HG03571 (cell line): ENCODE results near the gene TRAF3IP1.

Source experiments
- ATAC-seq: cut with Tn5 transposase; IDR thresholded peaks from one replicate; pipeline ENCODE4 v1.9.1; 2021; ENCODE audit not compliant: unreplicated experiment

TRAF3IP1 gene

DNA sequence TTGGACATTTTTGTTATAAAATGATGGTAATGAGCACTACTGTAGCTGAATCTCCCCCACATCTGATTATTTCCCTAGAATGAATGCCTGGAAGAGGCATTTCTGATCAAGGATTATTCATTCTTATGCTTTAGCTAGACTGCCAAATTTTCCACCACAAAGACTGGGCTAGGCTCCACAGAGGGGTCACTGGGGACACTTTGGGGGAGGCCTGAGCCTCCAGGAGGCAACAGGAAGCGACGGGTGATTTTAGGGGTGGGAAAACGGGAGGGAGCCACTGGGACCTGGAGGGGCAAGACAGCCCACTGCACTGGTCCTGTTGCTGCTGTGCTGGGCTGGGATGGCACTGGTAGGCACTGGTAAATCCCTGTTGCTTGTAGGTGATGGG, 104.0 kb downstream of the TRAF3IP1 start:
- no peak for ATAC-seq

GRCh38 chr2:238425505-238425978, 105.2 kb downstream of the TRAF3IP1 start:
- no peak for ATAC-seq

- ATAC-seq: peak; percentile 6
Measured at GRCh38 chr2:238425979-238426567, 105.8 kb downstream of the TRAF3IP1 start.

DNA sequence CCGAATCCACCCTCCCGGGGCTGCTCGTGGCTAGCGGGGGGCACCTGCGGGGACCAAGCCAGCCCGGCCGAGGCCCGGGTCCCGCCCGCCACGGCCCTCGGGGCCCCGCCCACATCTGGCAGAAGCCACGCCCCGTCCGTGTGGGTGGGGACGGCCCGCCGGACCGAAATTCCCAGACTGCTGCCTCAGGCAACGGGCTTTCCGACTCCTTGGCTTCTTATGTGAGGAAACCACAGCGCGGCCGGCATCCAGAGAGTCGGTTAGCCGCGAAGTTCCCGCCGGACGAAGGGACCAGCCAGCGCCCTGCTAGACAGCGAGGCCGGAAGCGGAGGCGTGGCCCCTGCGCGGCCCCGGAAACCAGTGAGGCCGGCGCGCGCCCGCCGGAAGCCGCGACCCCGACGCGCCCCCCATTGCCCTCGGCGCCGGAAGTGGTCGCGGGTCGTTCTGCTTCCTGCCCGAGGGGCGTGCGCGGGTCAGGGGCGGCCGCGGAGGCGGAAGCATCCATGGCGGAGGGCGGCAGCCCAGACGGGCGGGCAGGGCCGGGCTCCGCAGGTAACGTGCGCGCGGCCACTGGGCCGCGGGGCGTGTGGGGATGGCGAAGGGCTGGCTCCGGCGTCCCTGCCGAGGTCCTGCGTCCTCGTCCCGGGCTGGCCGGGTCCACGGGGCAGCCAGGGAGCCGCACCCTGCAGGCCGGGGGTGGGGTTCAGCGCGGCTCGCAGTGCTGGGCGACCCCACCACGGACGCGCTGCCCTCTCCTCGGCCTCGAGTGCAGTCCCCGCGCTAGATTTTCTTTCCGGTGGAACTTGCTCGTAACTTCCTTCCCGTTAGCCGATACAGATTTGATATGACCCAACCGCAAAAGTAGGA, 106.5 kb downstream of the TRAF3IP1 start, which contains the start of gene ASB1:
TSS of gene ASB1 (plus strand) at position 360 of the 867 bp plus-strand sequence. CDS start at position 504, 144 bp downstream.
- ATAC-seq: peak; percentile 83

GRCh38 chr2:238427435-238428162, 107.3 kb downstream of the TRAF3IP1 start:
- ATAC-seq: no peak

- no peak for ATAC-seq
Measured at GRCh38 chr2:238428866-238429265, 108.5 kb downstream of the TRAF3IP1 start.

DNA sequence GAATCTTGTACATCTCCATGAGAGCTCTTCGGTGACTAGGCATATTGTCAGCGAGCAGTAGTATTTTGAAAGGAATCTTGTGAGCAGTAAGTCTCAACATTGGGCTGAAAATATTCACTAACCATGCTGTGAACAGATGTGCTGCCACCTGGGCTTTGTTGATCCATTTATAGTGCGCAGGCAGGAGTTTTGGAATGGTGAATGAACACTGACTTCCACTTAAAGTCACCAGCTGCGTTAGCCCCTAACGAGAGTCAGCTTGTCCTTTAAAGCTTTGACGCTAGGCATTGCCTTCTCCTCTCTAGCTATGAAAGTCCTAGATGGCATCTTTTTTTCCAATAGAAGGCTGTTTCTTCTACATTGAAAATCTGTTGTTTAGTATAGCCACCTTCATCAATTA, 110.5 kb downstream of the TRAF3IP1 start:
- no peak for ATAC-seq

GRCh38 chr2:238431456-238431855, 111.1 kb downstream of the TRAF3IP1 start:
- ATAC-seq: no peak

DNA sequence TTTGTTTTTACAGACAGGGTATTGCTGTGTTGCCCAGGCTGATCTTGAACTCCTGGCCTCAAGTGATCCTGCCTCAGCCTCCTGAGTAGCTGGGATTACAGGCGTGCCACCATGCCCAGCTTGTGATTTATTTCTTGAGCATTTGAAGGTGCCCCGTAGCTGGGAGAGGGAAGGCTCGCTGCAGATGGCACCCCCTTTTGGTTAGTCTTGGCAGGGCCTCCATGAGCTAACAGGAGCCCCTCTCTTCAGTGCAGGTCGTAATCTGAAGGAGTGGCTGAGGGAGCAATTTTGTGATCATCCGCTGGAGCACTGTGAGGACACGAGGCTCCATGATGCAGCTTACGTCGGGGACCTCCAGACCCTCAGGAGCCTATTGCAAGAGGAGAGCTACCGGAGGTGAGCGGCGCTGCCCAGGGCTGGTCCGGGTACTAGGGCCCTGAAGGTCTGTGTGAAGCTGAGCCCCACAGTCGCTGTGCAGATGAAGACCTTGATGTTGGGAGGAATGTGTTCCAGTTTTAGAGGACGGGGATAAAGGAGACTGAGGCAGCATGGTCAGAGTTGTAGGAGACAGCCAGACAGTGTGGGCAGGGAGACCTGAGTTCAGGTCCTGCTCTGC, 113.1 kb downstream of the TRAF3IP1 start:
- no peak for ATAC-seq

DNA sequence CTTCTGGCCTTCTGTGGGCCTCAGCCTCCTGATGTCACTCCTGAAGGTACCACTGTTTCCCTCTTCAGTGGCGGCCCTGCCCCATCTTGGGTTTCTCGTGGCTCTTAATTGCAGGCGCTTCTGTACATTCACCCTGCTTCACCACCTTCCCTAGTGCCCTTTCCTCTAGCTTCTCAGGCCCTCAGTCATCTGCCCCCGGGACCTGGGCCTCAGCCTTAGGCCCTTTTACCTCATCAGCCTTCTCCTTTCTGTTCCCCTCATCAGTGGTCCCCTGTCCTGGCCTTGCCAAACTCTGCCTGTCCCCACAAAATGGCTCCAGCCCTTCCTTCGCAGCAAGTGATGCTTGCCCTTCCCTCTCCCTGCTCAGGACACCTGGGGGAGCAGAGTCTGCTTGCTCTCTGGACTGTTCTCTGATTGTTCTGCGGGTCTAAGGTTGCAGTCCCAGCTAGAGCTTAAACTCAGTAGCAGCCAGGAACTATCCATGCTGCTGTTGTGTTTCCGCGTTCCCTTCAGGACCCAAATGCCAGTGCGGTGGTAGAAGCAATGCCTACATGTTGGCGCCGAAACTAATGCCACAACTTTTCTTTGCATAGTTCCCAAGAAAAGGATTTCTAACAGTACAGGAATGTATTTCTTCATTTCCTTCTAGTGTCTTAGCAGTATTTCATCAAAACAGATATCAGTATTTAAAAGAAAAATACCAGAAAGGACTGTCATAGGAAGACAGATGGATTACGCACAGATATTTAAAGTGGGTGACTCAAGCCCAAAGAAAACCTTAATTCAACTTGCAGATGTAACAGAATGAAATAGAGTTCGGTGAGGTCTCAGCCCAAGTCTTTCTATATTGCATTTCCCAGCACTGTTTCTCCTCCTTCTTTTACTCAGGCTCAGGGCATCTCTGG, 113.9 kb downstream of the TRAF3IP1 start:
- no peak for ATAC-seq

DNA sequence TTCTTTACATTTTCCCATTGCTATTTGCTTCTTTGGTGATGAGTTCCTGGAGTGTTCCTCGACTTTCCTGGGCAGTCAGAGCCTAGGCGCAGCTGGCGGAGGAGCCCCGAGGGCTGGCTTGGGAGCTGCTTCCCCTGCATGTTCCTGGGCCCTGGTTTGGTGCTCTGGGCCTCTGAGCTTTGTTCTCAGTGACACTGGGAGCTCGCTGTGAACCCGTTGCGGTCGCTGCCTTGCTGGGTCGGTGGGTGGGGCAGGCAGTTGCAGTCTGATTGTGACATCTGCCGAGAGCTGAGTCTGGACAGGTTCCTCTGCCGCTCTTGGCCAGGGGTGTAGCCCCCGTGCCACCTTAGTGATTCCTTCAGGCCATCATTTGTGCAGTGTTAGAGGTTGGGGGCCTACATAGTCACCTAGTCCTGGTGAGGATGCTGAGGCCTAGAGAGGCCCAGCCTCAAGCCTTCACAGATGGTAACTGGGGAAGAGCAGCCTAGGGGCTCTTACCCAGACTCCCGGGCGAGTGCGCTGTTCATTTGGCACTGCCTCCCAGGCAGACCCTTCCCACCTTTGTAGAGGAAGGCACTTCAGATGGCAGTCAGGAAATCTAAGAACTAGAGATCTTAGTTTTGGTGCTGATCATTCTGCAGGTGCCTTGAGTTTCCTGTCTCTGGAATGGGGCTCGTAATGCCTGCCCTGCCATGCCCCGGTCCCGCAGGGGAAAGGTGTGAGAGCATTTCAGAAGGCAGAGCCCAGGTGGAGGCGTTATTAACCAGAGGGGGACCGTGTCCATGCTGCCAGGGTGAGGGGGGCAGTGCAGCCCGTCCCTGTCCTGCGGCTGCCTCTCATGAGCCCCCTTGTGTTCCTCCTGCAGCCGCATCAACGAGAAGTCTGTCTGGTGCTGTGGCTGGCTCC, 114.8 kb downstream of the TRAF3IP1 start:
- no peak for ATAC-seq

DNA sequence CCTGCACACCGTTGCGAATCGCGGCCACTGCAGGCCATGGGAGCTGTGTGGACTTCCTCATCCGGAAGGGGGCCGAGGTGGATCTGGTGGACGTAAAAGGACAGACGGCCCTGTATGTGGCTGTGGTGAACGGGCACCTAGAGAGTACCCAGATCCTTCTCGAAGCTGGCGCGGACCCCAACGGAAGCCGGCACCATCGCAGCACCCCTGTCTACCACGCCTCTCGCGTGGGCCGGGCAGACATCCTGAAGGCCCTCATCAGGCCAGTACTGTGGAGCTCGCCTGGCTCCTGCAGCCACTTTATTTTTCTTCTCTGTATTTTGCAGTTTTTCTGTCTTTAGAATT, 115.4 kb downstream of the TRAF3IP1 start:
- no peak for ATAC-seq

DNA sequence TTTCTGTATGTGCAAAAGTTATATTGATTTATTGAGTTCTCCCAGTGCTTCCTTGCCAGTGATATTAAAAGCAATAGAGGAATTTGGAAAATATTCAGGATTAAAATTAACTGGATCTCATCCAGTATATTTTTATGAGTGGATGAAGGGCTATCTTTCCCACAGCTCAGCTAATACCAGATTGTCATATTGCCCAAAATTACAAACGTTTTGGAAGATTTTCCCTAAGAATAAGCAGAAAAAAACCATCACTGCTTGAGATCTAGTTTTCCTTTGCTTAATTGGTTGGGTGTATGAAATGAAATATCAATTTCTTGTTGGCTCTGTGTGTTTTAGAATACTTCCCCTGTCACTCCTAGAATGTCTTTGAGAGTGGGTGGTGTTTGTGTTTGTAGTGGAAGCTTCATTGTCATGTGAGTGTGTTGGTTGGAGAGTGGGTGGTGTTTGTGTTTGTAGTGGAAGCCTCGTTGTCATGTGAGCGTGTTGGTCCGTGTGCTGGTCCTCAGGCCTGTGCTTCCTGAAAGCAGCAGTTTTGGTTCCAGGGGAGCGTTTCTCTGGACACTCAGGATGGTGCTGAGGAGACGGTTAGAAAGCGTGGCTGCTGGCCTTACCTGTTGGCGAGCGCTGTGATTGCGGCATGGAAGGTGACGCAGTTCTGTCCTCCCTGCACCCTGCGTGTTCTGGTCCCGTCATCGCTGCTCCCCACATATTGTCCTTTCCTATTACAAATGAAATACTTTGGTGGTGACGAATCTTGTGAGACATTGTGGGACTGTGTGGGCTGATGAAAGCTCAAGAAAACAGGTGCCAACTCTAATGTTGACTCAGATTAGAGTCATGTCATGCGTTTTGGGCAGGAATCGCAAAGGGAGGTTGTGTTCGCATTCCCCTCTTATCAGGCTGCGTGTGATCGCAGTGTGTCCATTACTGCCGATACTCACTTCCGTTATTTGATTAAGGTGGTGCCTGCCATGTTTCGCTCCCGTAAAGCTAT, 118.8 kb downstream of the TRAF3IP1 start:
- no peak for ATAC-seq

DNA sequence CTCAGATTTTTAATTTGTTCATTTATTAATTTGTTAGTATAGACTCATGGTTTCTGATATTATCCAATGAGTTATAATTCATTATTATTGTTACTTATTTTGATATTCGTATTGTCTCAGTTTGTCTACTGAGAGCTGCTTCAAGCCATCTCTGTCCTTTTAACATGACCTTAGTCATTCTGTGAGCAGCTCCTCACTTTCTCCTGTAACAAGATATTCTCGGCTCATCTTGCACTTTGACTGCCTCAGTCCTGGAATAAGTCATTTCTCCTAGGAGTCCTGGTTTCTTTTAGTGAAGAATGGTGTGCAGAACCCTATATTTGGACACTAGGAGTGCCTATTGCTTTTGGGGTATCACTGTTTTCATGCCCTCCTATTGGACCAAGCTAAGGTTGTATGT, 119.6 kb downstream of the TRAF3IP1 start:
- no peak for ATAC-seq

DNA sequence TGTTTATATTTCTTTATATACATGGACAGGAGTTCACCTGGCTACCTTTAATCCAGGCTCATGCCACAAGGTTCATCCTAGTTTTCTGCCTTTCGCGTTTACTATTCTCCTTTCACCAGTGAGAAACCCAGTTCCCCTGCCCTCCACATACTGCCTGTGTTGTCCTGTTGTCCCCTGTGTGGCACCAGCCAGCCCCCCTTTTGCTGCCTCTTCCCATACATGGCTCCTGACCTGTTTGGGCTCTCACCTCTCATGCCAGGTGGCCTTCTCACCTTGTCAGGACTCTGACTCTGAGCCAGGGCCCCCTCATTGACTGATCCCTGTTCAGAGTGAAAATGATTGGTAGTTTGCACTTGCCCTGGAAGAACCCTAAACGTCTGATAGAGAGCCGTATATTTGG, 120.0 kb downstream of the TRAF3IP1 start:
- no peak for ATAC-seq

DNA sequence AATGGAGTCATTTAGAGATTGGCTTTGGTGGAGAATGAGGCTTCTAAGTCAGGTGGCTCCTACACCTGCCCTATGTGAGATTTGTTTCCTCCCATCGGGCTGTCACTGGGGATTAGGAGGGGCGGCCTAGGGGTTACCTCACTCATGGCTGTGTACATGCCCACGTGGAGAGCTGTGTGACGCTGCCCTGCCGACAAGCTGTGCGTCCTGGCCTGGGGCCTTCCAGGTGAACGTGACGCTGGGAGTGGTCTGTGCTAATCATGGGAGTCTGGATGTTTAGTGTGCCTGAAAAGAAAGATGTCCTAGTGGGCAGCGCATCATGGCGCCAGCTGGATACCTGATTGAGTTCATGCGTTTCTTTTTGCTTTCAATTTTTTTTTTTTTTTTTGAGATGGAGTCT, 120.4 kb downstream of the TRAF3IP1 start:
- ATAC-seq: no peak

DNA sequence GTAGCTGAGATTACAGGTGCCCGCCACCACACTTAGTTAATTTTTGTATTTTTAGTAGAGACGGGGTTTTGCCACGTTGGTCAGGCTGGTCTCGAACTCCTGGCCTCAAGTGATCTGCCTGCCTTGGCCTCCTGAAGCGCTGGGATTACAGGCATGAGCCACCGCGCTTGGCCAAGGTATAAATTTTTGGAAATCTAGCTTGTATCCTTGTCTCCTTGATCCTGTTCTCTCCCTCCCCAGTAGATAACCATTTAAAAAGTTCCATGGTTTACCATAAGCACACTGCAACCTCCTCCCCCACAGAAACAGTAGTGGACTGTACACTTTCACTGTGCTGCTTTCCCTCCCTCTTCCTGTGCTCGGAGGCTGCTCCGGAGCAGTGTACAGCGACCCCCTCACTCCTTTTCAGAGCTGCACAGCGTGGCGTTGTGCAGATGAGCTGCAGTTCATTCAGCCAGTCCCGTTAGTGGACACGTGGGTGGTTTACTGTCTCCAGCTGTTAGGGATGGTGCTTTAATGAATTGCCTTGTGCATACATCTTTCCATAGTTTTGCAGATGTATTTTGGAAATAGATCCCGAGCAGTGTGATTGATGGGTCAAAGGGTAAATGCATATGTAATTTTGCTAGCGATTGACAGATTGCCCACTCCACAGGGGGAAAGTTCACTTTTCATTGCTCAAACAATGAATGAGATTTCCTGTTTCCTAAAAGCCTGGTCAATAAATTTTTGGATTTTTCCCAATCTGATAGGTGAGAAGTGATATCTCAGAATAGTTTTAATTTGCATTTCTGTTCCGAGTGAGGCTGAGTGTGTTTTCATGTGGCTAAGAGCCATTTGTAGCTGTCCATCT, 121.2 kb downstream of the TRAF3IP1 start:
- no peak for ATAC-seq
